H1 (cell line): ENCODE measurements around the gene DPH1. TPM values are rescaled to one million over a fixed set of nuclear protein-coding genes. Genes with fewer than 3 reads are reported as not detected.

Experiments used
- CTCF ChIA-PET: fragments of 300-600 bp; sonication (Branson Sonifier 250); formaldehyde crosslinking; loops from one replicate; lab custom pipeline; 2021; ENCODE audit not compliant: partially characterized antibody; lab: Charles Lee
- POLR2A ChIA-PET: fragments of 300-600 bp; sonication (Branson Sonifier 250); formaldehyde crosslinking; loops from one replicate; lab custom pipeline; 2021; ENCODE audit warnings: inconsistent platforms; ENCODE audit not compliant: partially characterized antibody; lab: Charles Lee
- DNase-seq, 2 experiments: peaks; one replicate each; pipeline versions ENCODE4 v3.0.0 to v3.0.0-alpha.2; 2010 to 2022; ENCODE audit warnings: low spot score in 2 of 2, low read depth in 1 of 2, mixed read lengths in 1 of 2
- FAIRE-seq: peaks from 2 replicates; lab custom pipeline; 2011; peaks lifted over from hg19 to GRCh38; lab: Jason Lieb, UNC
- H2AFZ ChIP-seq: 2 replicates; pipeline ENCODE4 v1.8.1; 2012; ENCODE audit warnings: low read length, inconsistent platforms
- H2AK5ac ChIP-seq: 2 replicates; pipeline ENCODE4 v1.6.1; 2013; ENCODE audit warnings: low read depth, low read length
- H2BK120ac ChIP-seq: replicated peaks from 2 replicates; pipeline ENCODE3; 2013; ENCODE audit warnings: low read depth, low read length, inconsistent platforms
- H2BK12ac ChIP-seq: 2 replicates; pipeline ENCODE4 v1.6.1; 2013; ENCODE audit warnings: low read depth, low read length
- H2BK15ac ChIP-seq: 2 replicates; pipeline ENCODE4 v1.6.1; 2013; ENCODE audit warnings: low read length
- H2BK20ac ChIP-seq: 2 replicates; pipeline ENCODE4 v1.6.1; 2013; ENCODE audit warnings: low read length
- H2BK5ac ChIP-seq: 2 replicates; pipeline ENCODE4 v1.6.1; 2013; ENCODE audit warnings: low read depth, low read length
- H3K14ac ChIP-seq: 2 replicates; pipeline ENCODE4 v1.6.1; 2013; ENCODE audit warnings: inconsistent platforms; ENCODE audit not compliant: insufficient read length
- H3K18ac ChIP-seq: 2 replicates; pipeline ENCODE4 v1.6.1; 2013; ENCODE audit warnings: low read length; ENCODE audit errors: extremely low read depth
- H3K23ac ChIP-seq: 2 replicates; pipeline ENCODE4 v1.6.1; 2013; ENCODE audit warnings: inconsistent platforms; ENCODE audit not compliant: insufficient read length
- H3K23me2 ChIP-seq: 2 replicates; pipeline ENCODE4 v1.6.1; 2013; ENCODE audit warnings: low read depth, low read length
- H3K27ac ChIP-seq: 2 replicates; pipeline ENCODE4 v1.6.1; 2011; ENCODE audit warnings: low read depth, low read length, inconsistent platforms
- H3K27me3 ChIP-seq, 4 experiments: replicated peaks in 1 of 4; 1 replicate in 1 of 4; 2 replicates in 3 of 4; pipeline versions ENCODE4 v1.6.1 to v1.8.1; 2011 to 2013; ENCODE audit warnings: low read length in 3 of 4, mild to moderate bottlenecking in 3 of 4, inconsistent platforms in 2 of 4, mixed read lengths in 2 of 4, moderate library complexity in 1 of 4; ENCODE audit not compliant: control insufficient read depth in 3 of 4, insufficient read depth in 3 of 4; ENCODE audit errors: extremely low read depth in 1 of 4
- H3K36me3 ChIP-seq, 4 experiments: 2 replicates each; pipeline versions ENCODE4 v1.6.1 to v1.8.1; 2011 to 2013; ENCODE audit warnings: mild to moderate bottlenecking in 4 of 4, low read length in 3 of 4, moderate library complexity in 2 of 4, control low read depth in 1 of 4, inconsistent platforms in 1 of 4; ENCODE audit not compliant: insufficient read depth in 4 of 4, control insufficient read depth in 2 of 4
- H3K4ac ChIP-seq: replicated peaks from 2 replicates; pipeline ENCODE3; 2013; ENCODE audit warnings: low read length, low read depth, mixed read lengths, inconsistent platforms; ENCODE audit not compliant: insufficient read length
- H3K4me1 ChIP-seq, 4 experiments: replicated peaks in 1 of 4; 1 replicate in 1 of 4; 2 replicates in 3 of 4; pipeline versions ENCODE4 v1.6.1 to v1.8.1; 2011 to 2013; ENCODE audit warnings: low read length in 3 of 4, inconsistent platforms in 2 of 4, mixed read lengths in 1 of 4; ENCODE audit not compliant: insufficient read depth in 4 of 4, control insufficient read depth in 3 of 4
- H3K4me2 ChIP-seq, 2 experiments: 2 replicates each; pipeline versions ENCODE4 v1.6.1 to v1.8.1; 2011 to 2013; ENCODE audit warnings: low read depth in 2 of 2, low read length in 2 of 2, control low read depth in 1 of 2, inconsistent platforms in 1 of 2, mild to moderate bottlenecking in 1 of 2; ENCODE audit not compliant: insufficient read depth in 1 of 2
- H3K4me3 ChIP-seq, 4 experiments: fragments of 200-600, 300-600 bp in 1 of 4; sonication (generic), shearing (Covaris generic), sonication (Bioruptor Twin) in 1 of 4; 2 replicates each; pipeline versions ENCODE4 v1.5.1 to v1.8.1; 2011 to 2016; ENCODE audit warnings: low read length in 4 of 4, low read depth in 3 of 4, control low read depth in 2 of 4, inconsistent platforms in 2 of 4, mild to moderate bottlenecking in 2 of 4, mixed read lengths in 1 of 4, moderate library complexity in 1 of 4; ENCODE audit not compliant: insufficient read depth in 2 of 4; ENCODE audit errors: extremely low read depth in 1 of 4
- H3K56ac ChIP-seq: replicated peaks from 2 replicates; pipeline ENCODE3; 2013; ENCODE audit warnings: low read depth, mild to moderate bottlenecking, mixed read lengths, low read length, inconsistent platforms; ENCODE audit not compliant: insufficient read length
- H3K79me1 ChIP-seq: 2 replicates; pipeline ENCODE4 v1.6.1; 2013; ENCODE audit warnings: low read depth, low read length, control low read depth
- H3K79me2 ChIP-seq, 2 experiments: 2 replicates each; pipeline versions ENCODE4 v1.6.1 to v1.8.1; 2012 to 2013; ENCODE audit warnings: low read length in 2 of 2, mild to moderate bottlenecking in 2 of 2, inconsistent platforms in 1 of 2; ENCODE audit not compliant: insufficient read depth in 2 of 2, control insufficient read depth in 1 of 2
- H3K9ac ChIP-seq, 4 experiments: replicated peaks in 1 of 4; 1 replicate in 1 of 4; 2 replicates in 3 of 4; pipeline versions ENCODE4 v1.6.1 to v1.8.1; 2011 to 2013; ENCODE audit warnings: low read depth in 3 of 4, low read length in 3 of 4, control low read depth in 2 of 4, mild to moderate bottlenecking in 2 of 4, moderate library complexity in 2 of 4, inconsistent platforms in 1 of 4; ENCODE audit errors: extremely low read depth in 1 of 4
- H3K9me3 ChIP-seq, 2 experiments: 2 replicates each; pipeline versions ENCODE4 v1.6.1 to v1.8.1; 2012 to 2013; ENCODE audit warnings: mild to moderate bottlenecking in 2 of 2, moderate library complexity in 2 of 2, control low read depth in 1 of 2, inconsistent platforms in 1 of 2, low read depth in 1 of 2, low read length in 1 of 2, mixed read lengths in 1 of 2; ENCODE audit not compliant: insufficient read depth in 2 of 2
- H4K20me1 ChIP-seq, 2 experiments: replicated peaks in 1 of 2; 2 replicates each; pipeline versions ENCODE3 to v1.8.1; 2011 to 2013; ENCODE audit warnings: inconsistent platforms in 2 of 2, low read length in 2 of 2, mild to moderate bottlenecking in 1 of 2; ENCODE audit not compliant: insufficient read depth in 2 of 2, control insufficient read depth in 1 of 2
- H4K5ac ChIP-seq: 2 replicates; pipeline ENCODE4 v1.6.1; 2013; ENCODE audit warnings: low read length, low read depth, mixed read lengths, inconsistent platforms; ENCODE audit not compliant: insufficient read length
- H4K8ac ChIP-seq: 2 replicates; pipeline ENCODE4 v1.8.0; 2013; ENCODE audit warnings: mild to moderate bottlenecking, moderate library complexity, low read length, inconsistent platforms; ENCODE audit not compliant: insufficient read depth; ENCODE audit errors: extremely low read depth
- H4K91ac ChIP-seq: replicated peaks from 2 replicates; pipeline ENCODE3; 2013; ENCODE audit warnings: low read length, mixed read lengths, inconsistent platforms; ENCODE audit not compliant: insufficient read length
- HDAC2 ChIP-seq, 2 experiments: fragments of 300-600 bp in 1 of 2; sonication (generic) in 1 of 2; IDR thresholded peaks; 2 replicates each; pipeline ENCODE4 v1.6.1; 2011 to 2012; ENCODE audit warnings: low read depth in 2 of 2, low read length in 2 of 2, mild to moderate bottlenecking in 2 of 2, moderate library complexity in 2 of 2, borderline replicate concordance in 1 of 2, inconsistent platforms in 1 of 2
- ZNF274 ChIP-seq: IDR thresholded peaks from 2 replicates; pipeline ENCODE4 v1.7.0; 2012; ENCODE audit warnings: low read length, borderline replicate concordance; ENCODE audit errors: extremely low read depth
- WGBS, 2 experiments: shearing (Covaris generic) in 1 of 2; methylation state at CpG; one replicate each; pipeline versions ENCODE4 v1.1.6 to v1.1.7; 2013 to 2015; ENCODE audit warnings: low lambda C conversion rate in 2 of 2, mixed read lengths in 2 of 2, inconsistent platforms in 1 of 2, low coverage in 1 of 2, missing lambda C conversion rate in 1 of 2; ENCODE audit not compliant: insufficient replicate concordance in 2 of 2, insufficient coverage in 1 of 2, insufficient read length in 1 of 2; ENCODE audit errors: extremely low coverage in 1 of 2, missing lambda C conversion rate in 1 of 2; 5-methylcytosine and 5-hydroxymethylcytosine counted together
- polyA plus RNA-seq, 7 experiments: library from polyadenylated mRNA; depleted of rRNA in 3 of 7; stranded (reverse) in 5 of 7; unstranded in 2 of 7; fragments of >200 nt in 5 of 7; fragments of 200-250 nt in 2 of 7; gene quantifications; 1 replicate in 5 of 7; 2 replicates in 1 of 7; 4 replicates in 1 of 7; pipeline versions ENCODE4 v1.2.1 to v1.2.3, GENCODE V29; 2011 to 2013; ENCODE audit warnings: missing spikeins in 2 of 7, mixed read lengths in 2 of 7
- total RNA-seq: library from RNA; stranded (reverse); fragmentation: NEBNext Ultra II Directional; extraction: Animal tissue kit (Norgen Biotek cat#: 25700); gene quantifications from 2 replicates; pipeline ENCODE4 v1.2.1, GENCODE V29; 2021

DPH1 gene
- total and polyA plus RNA-seq, 2 of the 8 experiments (the other 6 are each of a cell fraction or from before 2014, with no cell fraction given) = 24.9 to 30.0 TPM

DNA sequence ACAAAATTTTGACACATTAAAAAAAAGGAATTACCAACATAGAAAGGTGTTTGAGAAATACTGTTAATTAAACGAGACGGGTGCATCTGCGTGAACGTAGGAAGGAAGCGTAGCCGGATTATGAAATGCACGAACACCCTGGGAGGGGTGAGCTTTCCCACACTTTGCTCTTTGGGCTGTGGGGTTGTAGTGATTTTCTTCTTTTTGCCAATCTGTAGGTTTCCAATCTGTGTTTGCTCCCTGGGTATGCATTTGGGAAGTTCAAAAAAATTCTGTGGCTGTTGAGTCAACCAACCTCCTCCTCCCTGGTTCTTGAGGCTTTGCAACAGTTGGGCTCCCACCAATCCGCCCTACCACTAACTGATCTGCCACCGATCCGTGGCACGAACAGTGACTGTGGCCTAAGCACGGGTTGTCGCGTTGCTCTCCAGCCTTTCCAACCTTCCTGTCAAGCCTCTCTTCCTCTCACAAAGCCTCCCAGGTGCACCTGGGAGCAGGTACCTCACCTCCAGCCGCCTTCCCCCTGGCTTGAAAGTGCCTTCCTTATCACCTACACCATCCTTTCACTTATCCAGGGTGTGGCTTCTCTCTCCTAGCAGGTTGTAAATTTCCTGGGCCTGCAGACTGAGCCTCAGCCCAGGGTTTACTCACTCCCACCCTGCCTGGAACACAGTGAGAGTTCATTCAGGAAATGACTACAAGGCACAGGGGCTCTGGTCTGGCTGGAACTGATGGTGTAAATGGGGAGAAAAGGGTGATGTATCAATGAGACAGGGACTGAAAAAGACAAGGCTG is 21.4 kb upstream of the DPH1 start:
- Histone ChIP-seq H3K4me1 (peaks cover 0 to 13% (median 2%) of the 10 kb centered on the region in 4 experiments; a peak in 2 of 7 replicates), H2AFZ (no peak overlapping the region), H4K8ac (no peak overlapping the region), H4K20me1 (no peaks in the 10 kb centered on the region), H2BK120ac (no peak overlapping the region), H3K56ac (no peak overlapping the region), H4K5ac (no peak overlapping the region), H3K27me3 (peaks cover 0 to 4% (median 3%) of the 10 kb centered on the region in 4 experiments; a peak in 3 of 7 replicates), H3K23ac (no peak overlapping the region), H3K79me2 (no peaks in the 10 kb centered on the region), H3K4ac (no peak overlapping the region), H3K9ac (no peak overlapping the region), H3K18ac (no peak overlapping the region), H3K27ac (no peak overlapping the region), H2BK12ac (0 out of 2 replicates have a peak overlapping the region, but pooled peaks have one; percentile 4), H3K14ac (no peak overlapping the region), H2AK5ac (no peak overlapping the region), H3K4me2 (no peak overlapping the region), H2BK15ac (no peak overlapping the region), H3K9me3 (no peaks in the 10 kb centered on the region), H3K79me1 (no peaks in the 10 kb centered on the region), H2BK20ac (no peak overlapping the region), H3K36me3 (no peaks in the 10 kb centered on the region), H2BK5ac (no peak overlapping the region), H4K91ac (no peak overlapping the region), H3K4me3 (no peak overlapping the region), H3K23me2 (no peaks in the 10 kb centered on the region)
- FAIRE-seq (no peak), DNase-seq (no peak)
- WGBS, 2 experiments = 87% methylated on average over 15 of the region's 15 CpGs; no CpG with 5 or more reads in 1 of the 2 experiments
- TF ChIP-seq HDAC2 (IDR thresholded peaks at IDR 0.05; ENCODE audit: borderline replicate concordance in 1 of 2, low read depth in 2 of 2, low read length in 2 of 2) (no peak), ZNF274 (no peak)
- ChIA-PET CTCF (interaction anchor here (1.4 kb wide), 1 partner anchor 78 kb away, joined by 3 read pairs; no protein-coding TSS in a partner anchor), POLR2A (interaction anchor here (0.7 kb wide), 1 partner anchor 98 kb away, joined by 4 read pairs; no protein-coding TSS in a partner anchor)
